A673 (cell line): ENCODE measurements around the gene DAP3. TPM values are rescaled to one million over a fixed set of nuclear protein-coding genes. Genes with fewer than 3 reads are reported as not detected.
A peak's percentile ranks its signal among the peaks of the same experiment; 100 is the strongest.

Experiments used
- BruUV-seq: library from RNA; stranded (reverse); fragments of 400-500 nt; replicated peaks from 2 replicates; lab custom pipeline; 2021; lab: Mats Ljungman, UMichigan
- CTCF ChIA-PET: fragments of 300-600 bp; sonication (Branson Sonifier 250); formaldehyde crosslinking; loops from one replicate; lab custom pipeline; 2022; ENCODE audit warnings: antibody characterized with exemption; lab: Charles Lee
- POLR2A ChIA-PET: fragments of 300-600 bp; sonication (Branson Sonifier 250); formaldehyde crosslinking; loops from one replicate; lab custom pipeline; 2022; ENCODE audit warnings: antibody characterized with exemption; ENCODE audit not compliant: low non-redundant PET; lab: Charles Lee
- DNase-seq: peaks from one replicate; pipeline ENCODE4 v3.0.0-alpha.2; 2015; ENCODE audit warnings: low spot score
- H3K27ac ChIP-seq: fragments of 200-600 bp; sonication (generic); 2 replicates; pipeline ENCODE4 v1.5.1; 2016; ENCODE audit warnings: mixed run types, low read depth, mild to moderate bottlenecking, mixed read lengths, antibody characterized with exemption, low read length; ENCODE audit not compliant: poor library complexity, severe bottlenecking
- H3K27me3 ChIP-seq: fragments of 200-600 bp; sonication (generic); replicated peaks from 2 replicates; pipeline ENCODE4 v1.6.1; 2017; ENCODE audit warnings: mixed run types, low read depth, mild to moderate bottlenecking, mixed read lengths, antibody characterized with exemption, low read length; ENCODE audit not compliant: insufficient read depth, poor library complexity
- H3K36me3 ChIP-seq: fragments of 200-600 bp; sonication (generic); 2 replicates; pipeline ENCODE4 v1.6.1; 2016; ENCODE audit warnings: mixed run types, mild to moderate bottlenecking, mixed read lengths, antibody characterized with exemption, low read length; ENCODE audit not compliant: insufficient read depth, poor library complexity, severe bottlenecking
- H3K4me1 ChIP-seq: fragments of 200-600 bp; sonication (generic); 2 replicates; pipeline ENCODE4 v1.6.1; 2017; ENCODE audit warnings: mixed run types, mild to moderate bottlenecking, mixed read lengths, antibody characterized with exemption, low read length; ENCODE audit not compliant: insufficient read depth, poor library complexity, severe bottlenecking
- H3K4me3 ChIP-seq: fragments of 200-600 bp; sonication (generic); 2 replicates; pipeline ENCODE4 v1.5.1; 2016; ENCODE audit warnings: low read depth, mixed run types, mild to moderate bottlenecking, mixed read lengths, low read length; ENCODE audit not compliant: poor library complexity, severe bottlenecking
- H3K9me3 ChIP-seq: fragments of 200-600 bp; sonication (generic); 2 replicates; pipeline ENCODE4 v1.6.1; 2016; ENCODE audit warnings: mixed run types, low read depth, mild to moderate bottlenecking, mixed read lengths, antibody characterized with exemption, low read length; ENCODE audit not compliant: poor library complexity, severe bottlenecking
- CTCF ChIP-seq: fragments of 300-800, 200-600 bp; sonication (generic); conservative IDR thresholded peaks from 2 replicates; pipeline ENCODE4 v1.5.1; 2017; ENCODE audit warnings: low read depth, mild to moderate bottlenecking, antibody characterized with exemption, low read length, moderate library complexity, mixed read lengths
- EZH2 ChIP-seq: fragments of 200-600 bp; sonication (generic); IDR thresholded peaks from 2 replicates; pipeline ENCODE4 v1.6.1; 2017; ENCODE audit warnings: borderline replicate concordance, low read depth, mild to moderate bottlenecking, mixed read lengths, antibody characterized with exemption, low read length; ENCODE audit not compliant: poor library complexity, severe bottlenecking
- intact Hi-C: fragments of 100-400 bp; cut with micrococcal nuclease; formaldehyde crosslinking; loops from one replicate; pipeline ENCODE4 v1.10.0; 2022; ENCODE audit not compliant: unreplicated experiment
- total RNA-seq: library from RNA; stranded (reverse); gene quantifications from 2 replicates; pipeline ENCODE4 v1.2.3, GENCODE V29; 2021

DAP3 gene
- total RNA-seq, 1 experiment from 2014 or later = 205 TPM

DNA sequence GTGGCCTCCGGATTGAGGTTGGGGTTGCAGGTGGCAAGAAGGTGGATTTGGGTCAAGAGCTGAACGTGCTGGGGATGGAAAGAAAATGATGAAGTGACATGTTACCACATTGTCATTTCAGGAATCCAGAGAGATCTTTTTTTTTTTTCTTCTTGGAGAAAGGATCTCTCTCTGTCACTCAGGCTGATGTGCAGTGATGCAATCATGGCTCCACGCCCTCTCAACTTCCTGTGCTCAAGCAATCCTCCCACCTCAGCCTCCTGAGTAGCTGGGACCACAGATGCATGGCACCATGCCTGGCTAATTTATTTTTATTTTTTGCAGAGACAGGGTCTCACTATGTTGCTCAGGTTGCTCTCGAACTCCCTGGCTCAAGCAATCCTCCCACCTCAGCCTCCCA lies 87.5 kb downstream of the DAP3 start:
- TF ChIP-seq CTCF (no peak), EZH2 (no peak)
- Histone ChIP-seq H3K9me3 (no peaks in the 10 kb centered on the region), H3K36me3 (peaks cover 38% of the 10 kb centered on the region), H3K4me1 (no peaks in the 10 kb centered on the region), H3K27me3 (no peaks in the 10 kb centered on the region), H3K4me3 (no peak overlapping the region), H3K27ac (no peak overlapping the region)
- POLR2A ChIA-PET = no interaction called here
- intact Hi-C loops = no loop called here
- peak; percentile 36 for DNase-seq
- CTCF ChIA-PET = no interaction called here
- no TSS peak for BruUV-seq

- DNase-seq = no peak
- peaks cover 27% of the 10 kb centered on the region for H3K36me3 ChIP-seq
- POLR2A ChIA-PET = no interaction called here
- H3K27ac ChIP-seq = no peak overlapping the region
- H3K9me3 ChIP-seq = no peaks in the 10 kb centered on the region
- no TSS peak for BruUV-seq
- no peaks in the 10 kb centered on the region for H3K4me1 ChIP-seq
- intact Hi-C loops = no loop called here
- TF ChIP-seq EZH2 (no peak), CTCF (no peak)
- CTCF ChIA-PET = no interaction called here
- no peak overlapping the region for H3K4me3 ChIP-seq
- H3K27me3 ChIP-seq = no peaks in the 10 kb centered on the region
Measured at GRCh38 chr1:155777582-155777981, 88.7 kb downstream of the DAP3 start.

Other genes with a start within 250 kb of the DAP3 start
- 47.5 and 49.6 TPM in 2 replicates for gene ASH1L, start 126.3 kb upstream of the DAP3 start, total RNA-seq
- gene MSTO1, start 78.9 kb upstream of the DAP3 start, total RNA-seq = 80.5 and 83.3 TPM in 2 replicates
- gene YY1AP1, start 317 bp upstream of the DAP3 start, total RNA-seq = 58.6 and 59.3 TPM in 2 replicates
- gene GON4L, start 168.1 kb downstream of the DAP3 start, total RNA-seq = 55.7 and 59.9 TPM in 2 replicates
- gene SYT11, start 170.5 kb downstream of the DAP3 start, total RNA-seq = 10.2 and 10.6 TPM in 2 replicates
- 27.5 and 29.6 TPM in 2 replicates for gene RIT1, start 222.3 kb downstream of the DAP3 start, total RNA-seq
- gene KHDC4, start 245.3 kb downstream of the DAP3 start, total RNA-seq = 92.7 and 93.3 TPM in 2 replicates